ENCODE measurements around the gene EXOC4. TPM values are rescaled to one million over a fixed set of nuclear protein-coding genes. Genes with fewer than 3 reads are reported as not detected.

Gene EXOC4
- total and polyA plus RNA-seq, 7 donors, result 16.4 to 76.7 (median 50.7) TPM

DNA sequence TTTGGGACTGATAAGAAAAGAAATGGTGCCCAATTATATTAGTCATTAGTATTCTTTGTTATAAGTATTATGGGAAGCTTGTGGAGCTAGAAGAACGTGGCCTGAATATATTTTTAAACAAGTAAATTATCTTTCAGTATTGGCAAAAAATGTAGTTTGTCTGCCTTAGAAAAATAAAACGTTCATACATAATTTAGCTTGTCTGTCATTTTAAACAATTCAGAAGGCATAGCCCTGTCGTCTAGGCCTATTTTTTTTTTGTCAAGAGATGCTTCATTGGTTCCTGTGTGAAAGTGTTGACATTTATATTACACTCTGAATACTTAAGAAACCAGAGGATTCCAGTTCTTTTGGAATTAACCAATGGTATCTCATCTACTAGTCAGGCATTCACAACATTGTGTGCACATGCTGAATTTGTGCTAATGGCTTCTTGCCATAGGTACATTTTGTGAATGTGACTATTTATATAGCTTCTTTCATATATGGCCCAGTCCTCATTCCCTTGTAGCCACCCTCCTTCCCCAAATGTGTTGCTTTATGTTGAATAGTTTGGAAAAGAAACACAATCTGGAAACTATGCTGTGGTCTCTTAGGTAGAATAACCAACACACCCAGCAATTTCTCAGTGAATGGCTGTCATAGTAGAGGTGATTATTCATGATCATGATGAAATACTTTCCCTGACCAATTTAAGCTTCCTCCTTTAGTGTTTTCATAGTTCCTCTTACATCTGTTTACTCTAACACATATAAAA lies 435.8 kb downstream of the EXOC4 start:
- 78 to 86% methylated on average over 3 of the region's 3 CpGs for WGBS, 2 donors
- Histone ChIP-seq H3K4me1 (no peaks in the 10 kb centered on the region), H3K27me3 (no peaks in the 10 kb centered on the region), H3K9me3 (no peaks in the 10 kb centered on the region), H3K36me3 (no peaks in the 10 kb centered on the region), H3K4me3 (no peak overlapping the region), H3K27ac (no peak overlapping the region)
- intact Hi-C loops (cut with DNase I), result no loop called here
- no peak for DNase-seq
- no peak for TF ChIP-seq CTCF (IDR thresholded peaks at IDR 0.05)

DNA sequence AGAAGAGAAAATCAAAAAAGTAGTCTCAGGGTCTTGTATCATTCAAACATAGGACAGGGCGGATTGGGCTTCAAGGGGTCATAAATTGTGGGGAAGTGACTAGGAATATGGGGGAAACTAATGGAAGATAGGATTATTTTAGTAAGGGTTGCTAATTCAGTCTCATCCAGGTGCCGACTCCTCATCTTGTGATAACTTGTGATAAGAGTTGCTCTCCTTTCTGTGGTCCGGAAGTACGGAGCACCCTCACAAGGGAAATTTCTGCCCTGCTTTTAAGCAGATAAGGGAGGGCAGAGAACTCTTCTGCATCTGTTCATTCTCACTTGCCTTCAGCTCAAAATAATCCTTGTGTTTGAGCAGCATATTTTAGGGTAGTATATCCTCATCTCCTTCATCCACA lies 437.9 kb downstream of the EXOC4 start:
- H3K27ac ChIP-seq, result no peak overlapping the region
- no peaks in the 10 kb centered on the region for H3K27me3 ChIP-seq
- no peaks in the 10 kb centered on the region for H3K9me3 ChIP-seq
- no peak overlapping the region for H3K4me3 ChIP-seq
- TF ChIP-seq POLR2A (IDR thresholded peaks at IDR 0.05), result no peak
- DNase-seq, result no peak
- H3K4me1 ChIP-seq, result no peaks in the 10 kb centered on the region
- no peaks in the 10 kb centered on the region for H3K36me3 ChIP-seq
- WGBS, 2 donors, result 87 to 98% methylated on average over 4 of the region's 4 CpGs
- intact Hi-C loops (cut with DNase I), result no loop called here

GRCh38 chr7:133691727-133692610 lies 439.1 kb downstream of the EXOC4 start:
- WGBS, 2 donors, result 86 to 94% methylated on average over 4 of the region's 4 CpGs
- Histone ChIP-seq H3K4me1 (no peaks in the 10 kb centered on the region), H3K27me3 (no peaks in the 10 kb centered on the region), H3K4me3 (no peak overlapping the region), H3K36me3 (no peaks in the 10 kb centered on the region), H3K27ac (no peak overlapping the region), H3K9me3 (no peaks in the 10 kb centered on the region)
- intact Hi-C loops (cut with DNase I), result no loop called here
- TF ChIP-seq POLR2AphosphoS5 (IDR thresholded peaks at IDR 0.05) (no peak), EP300 (IDR thresholded peaks at IDR 0.05) (no peak), POLR2A (IDR thresholded peaks at IDR 0.05) (no peak), CTCF (IDR thresholded peaks at IDR 0.05) (no peak)
- no peak for DNase-seq

DNA sequence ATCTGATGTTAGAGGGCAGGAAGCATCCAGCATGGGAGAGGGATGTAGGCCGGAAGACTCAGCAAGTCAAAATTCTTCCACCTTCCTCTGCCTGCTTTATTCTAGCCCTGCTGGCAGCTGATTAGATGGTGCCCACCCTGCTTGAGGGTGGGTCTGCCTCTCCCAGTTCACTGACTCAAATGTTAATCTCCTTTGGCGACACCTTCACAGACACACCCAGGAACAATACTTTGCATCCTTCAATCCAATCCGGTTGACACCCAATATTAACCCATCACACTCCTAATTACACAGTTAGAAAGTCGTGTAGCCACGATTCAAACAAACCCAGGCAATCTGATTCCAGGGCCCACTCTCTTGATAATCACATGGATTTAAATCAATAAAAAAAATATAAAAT lies 440.4 kb downstream of the EXOC4 start:
- TF ChIP-seq POLR2A (IDR thresholded peaks at IDR 0.05) (no peak), CTCF (IDR thresholded peaks at IDR 0.05) (no peak), EP300 (IDR thresholded peaks at IDR 0.05) (no peak), POLR2AphosphoS5 (IDR thresholded peaks at IDR 0.05) (no peak)
- no peak overlapping the region for H3K4me3 ChIP-seq
- no peaks in the 10 kb centered on the region for H3K4me1 ChIP-seq
- intact Hi-C loops (cut with DNase I), result no loop called here
- no peaks in the 10 kb centered on the region for H3K27me3 ChIP-seq
- no peak for DNase-seq
- H3K9me3 ChIP-seq, result no peaks in the 10 kb centered on the region
- no peak overlapping the region for H3K27ac ChIP-seq
- WGBS, 2 donors, result 81 to 89% methylated on average over 5 of the region's 5 CpGs
- H3K36me3 ChIP-seq, result no peaks in the 10 kb centered on the region

- H3K27me3 ChIP-seq, result no peaks in the 10 kb centered on the region
- WGBS, 2 donors, result 60 to 81% methylated on average over 4 of the region's 4 CpGs
- H3K4me1 ChIP-seq, result no peaks in the 10 kb centered on the region
- no peak for DNase-seq
- intact Hi-C loops (cut with DNase I), result no loop called here
- H3K36me3 ChIP-seq, result no peaks in the 10 kb centered on the region
- H3K4me3 ChIP-seq, result no peak overlapping the region
- H3K27ac ChIP-seq, result no peak overlapping the region
- no peaks in the 10 kb centered on the region for H3K9me3 ChIP-seq
- TF ChIP-seq EP300 (IDR thresholded peaks at IDR 0.05) (no peak), POLR2A (IDR thresholded peaks at IDR 0.05) (no peak), POLR2AphosphoS5 (IDR thresholded peaks at IDR 0.05) (no peak), CTCF (IDR thresholded peaks at IDR 0.05) (no peak)
Measured at GRCh38 chr7:133696056-133696455, 443.2 kb downstream of the EXOC4 start.

All from sigmoid colon (tissue), 7 donors.